Subcutaneous abdominal adipose tissue (tissue), 5 donors: ENCODE data around the gene SLC22A1.
"Not testable (repeated sequence)": the region's sequence is repeated elsewhere in the genome, so short reads cannot be mapped to it uniquely, and the experiment has no call there.

Experiments used
- H3K27ac ChIP-seq: one replicate; pipeline ENCODE4 v1.7.0; 2013; ENCODE audit warnings: low read depth, mild to moderate bottlenecking, inconsistent platforms, low read length, moderate library complexity
- H3K27me3 ChIP-seq, 5 donors: one replicate each; pipeline ENCODE4 v1.7.0; 2013; ENCODE audit warnings: low read length in 5 of 5, inconsistent platforms in 1 of 5; ENCODE audit not compliant: control insufficient read depth in 5 of 5, insufficient read depth in 4 of 5
- H3K36me3 ChIP-seq, 5 donors: one replicate each; pipeline ENCODE4 v1.7.0; 2013; ENCODE audit warnings: low read length in 5 of 5; ENCODE audit not compliant: control insufficient read depth in 5 of 5, insufficient read depth in 5 of 5
- H3K4me1 ChIP-seq, 5 donors: one replicate each; pipeline ENCODE4 v1.7.0; 2013; ENCODE audit warnings: low read length in 5 of 5, mild to moderate bottlenecking in 3 of 5, moderate library complexity in 1 of 5; ENCODE audit not compliant: control insufficient read depth in 5 of 5, insufficient read depth in 5 of 5
- H3K4me3 ChIP-seq, 5 donors: one replicate each; pipeline ENCODE4 v1.7.0; 2013; ENCODE audit warnings: low read length in 5 of 5, low read depth in 1 of 5
- H3K9ac ChIP-seq, 5 donors: one replicate each; pipeline ENCODE4 v1.7.0; 2013; ENCODE audit warnings: low read length in 5 of 5, mild to moderate bottlenecking in 4 of 5, moderate library complexity in 3 of 5
- H3K9me3 ChIP-seq, 5 donors: one replicate each; pipeline ENCODE4 v1.7.0; 2013; ENCODE audit warnings: low read length in 5 of 5; ENCODE audit not compliant: control insufficient read depth in 5 of 5
- donor health status: healthy.
- donor health status: healthy.
- donor health status: healthy.
- donor health status: healthy.
- donor health status: healthy.

SLC22A1 gene

GRCh38 chr6:160106010-160106409 is 15.6 kb upstream of the SLC22A1 start:
- Histone ChIP-seq H3K9ac (no peak overlapping the region), H3K9me3 (no peaks in the 10 kb centered on the region), H3K36me3 (peaks cover 3 to 86% (median 56%) of the 10 kb centered on the region in 5 donors), H3K27me3 (no peaks in the 10 kb centered on the region), H3K4me1 (peaks cover 0 to 3% (median 0%) of the 10 kb centered on the region in 5 donors), H3K27ac (no peak overlapping the region), H3K4me3 (no peak overlapping the region)

GRCh38 chr6:160106701-160107100 is 14.9 kb upstream of the SLC22A1 start:
- no peak overlapping the region for H3K4me3 ChIP-seq
- no peak overlapping the region for H3K27ac ChIP-seq
- H3K27me3 ChIP-seq, result no peaks in the 10 kb centered on the region
- peaks cover 0 to 3% (median 0%) of the 10 kb centered on the region in 5 donors for H3K4me1 ChIP-seq
- H3K36me3 ChIP-seq, result peaks cover 3 to 79% (median 54%) of the 10 kb centered on the region in 5 donors
- H3K9me3 ChIP-seq, result no peaks in the 10 kb centered on the region
- no peak overlapping the region for H3K9ac ChIP-seq

GRCh38 chr6:160108077-160108476 is 13.5 kb upstream of the SLC22A1 start:
- Histone ChIP-seq H3K9ac (no peak overlapping the region), H3K27me3 (no peaks in the 10 kb centered on the region), H3K4me3 (no peak overlapping the region), H3K36me3 (peaks cover 3 to 70% (median 44%) of the 10 kb centered on the region in 5 donors), H3K4me1 (peaks cover 0 to 3% (median 0%) of the 10 kb centered on the region in 5 donors), H3K27ac (no peak overlapping the region), H3K9me3 (no peaks in the 10 kb centered on the region)

GRCh38 chr6:160110586-160111123 is 11.0 kb upstream of the SLC22A1 start:
- no peaks in the 10 kb centered on the region for H3K27me3 ChIP-seq
- peaks cover 0 to 47% (median 25%) of the 10 kb centered on the region in 5 donors for H3K36me3 ChIP-seq
- H3K4me1 ChIP-seq, result peaks cover 0 to 3% (median 0%) of the 10 kb centered on the region in 5 donors
- no peak overlapping the region for H3K27ac ChIP-seq
- no peak overlapping the region for H3K9ac ChIP-seq
- H3K9me3 ChIP-seq, result no peaks in the 10 kb centered on the region
- H3K4me3 ChIP-seq, result no peak overlapping the region

GRCh38 chr6:160111806-160112205 is 9.8 kb upstream of the SLC22A1 start:
- H3K4me1 ChIP-seq, result peaks cover 0 to 3% (median 0%) of the 10 kb centered on the region in 5 donors
- H3K27ac ChIP-seq, result no peak overlapping the region
- H3K9me3 ChIP-seq, result no peaks in the 10 kb centered on the region
- H3K4me3 ChIP-seq, result no peak overlapping the region
- H3K9ac ChIP-seq, result no peak overlapping the region
- peaks cover 0 to 38% (median 23%) of the 10 kb centered on the region in 5 donors for H3K36me3 ChIP-seq
- H3K27me3 ChIP-seq, result no peaks in the 10 kb centered on the region

GRCh38 chr6:160112628-160113299 is 8.9 kb upstream of the SLC22A1 start:
- Histone ChIP-seq H3K27ac (no peak overlapping the region), H3K27me3 (no peaks in the 10 kb centered on the region), H3K9me3 (no peaks in the 10 kb centered on the region), H3K36me3 (peaks cover 0 to 34% (median 22%) of the 10 kb centered on the region in 5 donors), H3K4me1 (peaks cover 0 to 3% (median 0%) of the 10 kb centered on the region in 5 donors), H3K9ac (no peak overlapping the region), H3K4me3 (no peak overlapping the region)

GRCh38 chr6:160114536-160114935 is 7.1 kb upstream of the SLC22A1 start:
- not testable (repeated sequence) for H3K4me1 ChIP-seq, H3K27ac ChIP-seq, H3K9me3 ChIP-seq, H3K9ac ChIP-seq, H3K4me3 ChIP-seq, H3K27me3 ChIP-seq
- H3K36me3 ChIP-seq, result peaks cover 0 to 29% (median 17%) of the 10 kb centered on the region in 5 donors

GRCh38 chr6:160115421-160115820 is 6.2 kb upstream of the SLC22A1 start:
- peaks cover 0 to 22% (median 12%) of the 10 kb centered on the region in 5 donors for H3K36me3 ChIP-seq

GRCh38 chr6:160116411-160116810 is 5.2 kb upstream of the SLC22A1 start:
- Histone ChIP-seq H3K9me3 (no peaks in the 10 kb centered on the region), H3K27me3 (no peaks in the 10 kb centered on the region), H3K4me3 (no peak overlapping the region), H3K9ac (no peak overlapping the region), H3K27ac (no peak overlapping the region), H3K36me3 (peaks cover 0 to 20% (median 12%) of the 10 kb centered on the region in 5 donors), H3K4me1 (no peaks in the 10 kb centered on the region)

More at GRCh38 chr6:160115421-160115820, 6.2 kb upstream of the SLC22A1 start:
- no peak overlapping the region for H3K27ac ChIP-seq
- H3K4me1 ChIP-seq, result no peaks in the 10 kb centered on the region
- no peak overlapping the region for H3K9ac ChIP-seq
- H3K4me3 ChIP-seq, result no peak overlapping the region
- H3K27me3 ChIP-seq, result no peaks in the 10 kb centered on the region
- no peaks in the 10 kb centered on the region for H3K9me3 ChIP-seq

GRCh38 chr6:160117137-160117536 is 4.5 kb upstream of the SLC22A1 start:
- H3K36me3 ChIP-seq, result peaks cover 0 to 22% (median 12%) of the 10 kb centered on the region in 5 donors

More at GRCh38 chr6:160117137-160117536, 4.5 kb upstream of the SLC22A1 start:
- H3K9ac ChIP-seq, result no peak overlapping the region
- H3K4me1 ChIP-seq, result no peaks in the 10 kb centered on the region
- no peak overlapping the region for H3K27ac ChIP-seq
- H3K27me3 ChIP-seq, result no peaks in the 10 kb centered on the region
- H3K4me3 ChIP-seq, result no peak overlapping the region
- H3K9me3 ChIP-seq, result no peaks in the 10 kb centered on the region
